Measurements from ENCODE around the gene HOGA1.

The HOGA1 gene

DNA sequence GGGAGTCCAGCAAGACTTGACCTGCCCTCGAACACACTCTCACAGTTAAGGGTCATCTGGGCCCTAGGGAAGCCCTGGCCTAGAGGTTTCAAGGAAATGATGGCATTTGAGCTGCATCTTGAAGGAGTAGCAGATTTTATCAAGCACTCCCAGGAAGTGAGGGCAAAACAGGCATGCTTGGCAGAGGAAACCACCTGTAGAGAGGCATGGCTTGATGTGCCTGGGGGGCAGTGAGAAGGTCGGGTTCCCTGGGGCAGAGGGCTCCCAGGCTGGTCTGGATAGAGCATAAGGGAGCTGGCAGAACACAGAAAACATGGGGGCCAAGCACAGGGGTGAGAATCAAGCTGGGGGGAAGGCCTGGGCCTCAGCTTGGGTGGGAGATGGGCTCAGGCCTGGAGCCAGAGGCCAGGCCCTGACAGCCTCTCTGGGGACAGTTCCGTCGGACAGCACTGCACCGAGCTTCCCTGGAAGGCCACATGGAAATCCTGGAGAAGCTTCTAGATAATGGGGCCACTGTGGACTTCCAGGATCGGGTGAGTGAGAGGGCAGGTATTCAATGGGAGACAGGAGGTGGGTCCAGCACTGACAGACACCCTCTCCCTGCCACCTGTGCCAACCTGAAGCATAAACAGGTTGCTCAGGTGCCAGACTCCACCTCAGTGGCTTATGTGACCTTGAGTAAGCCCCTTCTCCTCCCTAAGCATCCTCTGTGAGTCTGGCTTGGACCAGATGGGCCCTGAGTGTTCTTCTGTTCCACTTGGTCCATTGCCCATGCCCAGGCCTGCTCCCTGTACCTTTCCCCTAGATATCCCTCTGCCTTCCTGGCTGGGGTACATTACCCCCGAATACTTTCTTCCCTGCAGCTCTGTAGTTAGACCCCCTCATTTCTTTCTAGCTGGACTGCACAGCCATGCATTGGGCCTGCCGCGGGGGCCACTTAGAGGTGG is 3.5 kb upstream of the HOGA1 start:
- no peak for DNase-seq

DNA sequence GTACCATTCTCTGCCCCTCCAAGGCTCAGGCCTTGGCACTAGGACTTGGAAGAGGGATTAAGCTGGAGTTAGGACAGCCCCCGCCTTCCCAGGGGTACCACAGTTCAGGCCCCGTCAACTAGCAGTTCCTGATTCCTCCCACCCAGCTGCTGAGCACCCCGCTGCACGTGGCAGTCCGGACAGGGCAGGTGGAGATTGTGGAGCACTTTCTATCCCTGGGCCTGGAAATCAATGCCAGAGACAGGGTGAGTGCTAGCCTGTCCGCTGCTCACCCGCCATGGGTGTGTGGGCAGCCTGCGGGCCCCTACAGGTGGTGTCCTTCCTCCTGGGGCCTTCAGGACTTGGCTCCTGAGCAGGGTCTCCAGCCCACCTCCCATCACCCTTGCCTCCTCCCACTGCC is 2.0 kb upstream of the HOGA1 start:
- DNase-seq, result no peak

DNA sequence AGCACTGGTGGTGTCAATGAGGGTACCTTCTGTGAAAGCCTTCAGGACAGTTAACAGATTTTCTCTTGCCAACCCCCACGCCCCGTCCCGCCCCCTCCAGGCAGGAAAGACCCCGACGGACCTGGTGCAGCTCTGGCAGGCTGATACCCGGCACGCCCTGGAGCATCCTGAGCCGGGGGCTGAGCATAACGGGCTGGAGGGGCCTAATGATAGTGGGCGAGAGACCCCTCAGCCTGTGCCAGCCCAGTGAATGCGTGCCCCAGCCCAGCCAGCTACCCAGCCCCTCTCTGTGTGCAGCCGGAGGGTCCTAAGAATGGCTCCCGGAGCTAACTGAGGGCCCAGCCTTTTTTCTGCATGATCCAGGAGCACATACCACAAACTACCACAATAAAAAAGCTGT is 713 bp upstream of the HOGA1 start:
- no peak for DNase-seq

DNA sequence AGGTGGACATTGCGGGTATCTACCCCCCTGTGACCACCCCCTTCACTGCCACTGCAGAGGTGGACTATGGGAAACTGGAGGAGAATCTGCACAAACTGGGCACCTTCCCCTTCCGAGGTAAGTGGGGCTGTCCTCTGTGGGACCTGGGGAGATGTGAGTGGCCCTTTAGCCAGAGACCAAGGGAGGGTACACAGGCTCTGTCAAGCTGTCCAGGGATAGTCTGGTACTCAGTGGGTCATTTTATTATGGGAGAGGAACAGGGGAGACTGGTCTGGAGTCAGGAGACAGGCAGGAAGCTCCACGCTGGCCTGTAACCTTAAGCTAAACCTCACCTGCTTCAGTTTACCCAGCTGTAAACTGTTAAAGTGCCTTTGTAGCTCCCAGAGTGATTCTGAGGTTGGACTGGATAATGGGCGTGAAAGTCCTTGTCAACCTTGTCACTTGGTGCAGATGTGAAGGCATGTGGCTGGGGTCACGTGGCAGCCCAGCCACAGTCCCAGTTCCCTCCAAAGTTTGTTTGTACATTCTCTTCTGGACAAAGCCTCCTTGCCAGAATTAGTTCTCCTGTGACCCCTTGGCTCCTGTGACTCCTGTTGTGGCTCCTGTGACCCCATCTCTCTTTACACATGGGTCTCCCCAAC is 729 bp downstream of the HOGA1 start:
- DNase-seq, result no peak

DNA sequence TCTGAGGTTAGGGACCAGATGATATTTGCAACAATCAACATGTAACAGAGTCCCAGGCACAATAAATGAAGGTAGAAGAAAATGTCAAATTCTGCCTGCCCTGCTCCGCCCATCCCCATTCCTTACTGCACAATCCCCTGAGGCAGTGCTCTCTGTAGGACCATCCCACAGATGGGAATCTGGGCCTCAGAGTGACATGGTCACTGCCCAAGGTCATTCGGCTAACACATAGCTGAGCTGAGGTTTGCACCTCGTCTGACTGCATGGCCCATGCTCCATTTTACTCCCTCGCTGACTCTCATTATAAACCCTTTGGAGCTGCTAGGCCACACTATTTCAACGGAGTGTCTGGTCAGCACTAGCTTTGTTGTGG is 1.2 kb downstream of the HOGA1 start:
- DNase-seq, result no peak

DNA sequence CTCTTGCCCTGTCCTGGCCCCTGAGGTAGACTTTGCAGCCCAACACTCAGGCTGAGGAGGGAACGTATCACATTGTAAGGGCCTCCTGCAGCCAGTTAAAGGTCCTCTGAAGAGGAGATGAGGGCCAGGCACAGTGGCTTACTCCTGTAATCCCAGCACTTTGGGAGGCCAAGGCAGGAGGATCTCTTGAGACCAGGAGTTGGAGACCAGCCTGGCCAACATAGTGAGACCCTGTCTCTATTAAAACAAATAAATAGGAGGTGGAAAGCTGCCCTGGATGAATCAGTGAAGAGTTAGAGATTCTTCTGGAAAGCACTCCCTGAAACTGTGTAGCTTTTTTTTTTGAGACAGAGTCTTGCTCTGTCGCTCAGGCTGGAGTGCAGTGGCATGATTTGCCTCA is 3.0 kb downstream of the HOGA1 start:
- no peak for DNase-seq

DNA sequence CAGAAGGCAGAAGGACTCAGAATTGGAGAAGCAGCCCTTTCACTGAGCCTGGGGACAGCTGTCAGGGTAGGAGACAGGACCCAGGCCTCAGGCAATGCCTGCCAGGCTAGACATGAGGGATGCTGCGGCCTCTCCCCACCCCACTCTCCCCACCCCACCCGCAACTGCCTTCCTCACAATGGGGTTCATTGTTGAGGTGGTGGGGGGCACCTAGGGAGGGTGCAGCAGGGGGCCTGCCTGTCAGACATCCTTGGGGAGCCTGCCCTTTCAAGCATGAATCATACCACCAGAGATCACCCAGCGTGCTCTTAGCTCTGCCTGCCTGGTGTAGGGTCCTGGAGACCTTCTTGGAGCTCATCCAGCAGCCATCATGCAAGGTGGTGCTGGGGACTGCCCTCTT is 5.3 kb downstream of the HOGA1 start, which contains the start of gene C10orf62:
TSS of gene C10orf62 (plus strand) at position 243 of the 400 bp plus-strand sequence. CDS start 177 bp downstream, outside the sequence.
- no peak for DNase-seq

DNA sequence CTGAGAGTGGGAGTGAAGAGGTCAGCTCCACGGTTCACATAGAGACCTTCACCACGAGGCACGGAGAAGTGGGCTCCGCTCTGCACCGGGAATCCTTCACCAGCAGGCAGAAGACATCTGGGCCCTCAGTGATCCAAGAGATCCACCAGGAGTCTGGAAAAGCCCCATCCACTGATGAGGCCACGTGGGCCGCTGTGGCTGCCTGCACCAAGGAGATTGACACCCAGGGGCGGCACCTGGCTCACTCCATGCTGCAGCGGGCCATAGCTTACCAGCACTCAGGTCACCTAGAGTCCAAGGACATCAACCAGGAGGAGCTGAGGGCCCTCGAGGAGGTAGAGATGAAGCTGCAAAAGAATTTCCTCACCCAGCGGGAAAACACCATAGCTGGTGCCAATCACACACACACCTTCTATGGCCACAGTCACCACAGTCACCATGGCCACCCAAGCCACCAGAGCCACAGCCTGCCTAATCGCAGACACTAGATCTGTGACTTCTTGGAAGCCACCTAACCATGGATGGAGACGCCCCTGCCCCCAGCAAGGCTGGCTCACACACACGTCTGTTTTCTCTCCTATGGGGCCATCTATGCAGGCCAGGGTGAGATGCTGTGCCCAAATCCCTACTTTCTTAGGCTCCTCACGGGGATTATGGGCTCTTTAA is 6.0 kb downstream of the HOGA1 start:
- peak in 2 of 5 experiments; percentile 6 to 64 for DNase-seq

DNA sequence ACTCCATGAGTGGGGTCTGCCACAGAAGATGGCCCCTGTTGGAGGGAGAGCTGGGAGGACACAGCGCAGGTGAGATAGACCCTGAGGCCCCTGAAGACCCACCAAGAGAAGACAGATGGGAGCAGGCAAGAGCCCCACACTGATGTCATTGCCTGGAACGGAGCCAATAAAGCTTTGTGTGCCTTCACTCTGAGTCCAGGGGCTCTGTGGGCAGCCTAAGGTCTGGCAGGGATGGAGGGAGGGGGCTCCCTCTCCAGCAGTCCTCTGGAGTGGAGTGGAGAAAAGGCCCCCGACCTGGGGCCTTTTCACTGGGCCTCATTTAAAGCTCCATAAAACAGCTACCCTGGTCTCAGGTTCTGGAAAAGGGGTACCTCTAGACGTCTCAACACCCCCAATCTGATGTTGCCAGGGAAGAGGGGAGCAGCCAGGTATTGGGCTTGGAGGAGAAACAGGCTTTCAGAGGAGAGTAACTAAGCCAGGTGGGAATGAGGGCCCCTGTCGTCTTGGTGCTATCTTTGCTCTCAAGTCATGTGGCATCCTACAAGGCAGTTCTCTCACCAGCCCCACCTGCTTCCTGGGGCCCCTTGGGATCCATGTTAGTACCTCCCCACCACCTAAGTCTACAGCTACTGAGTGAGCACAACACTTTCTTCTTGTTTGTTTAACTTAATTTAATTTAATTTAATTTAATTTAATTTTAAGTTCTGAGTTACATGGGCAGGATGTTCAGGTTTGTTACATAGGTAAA is 6.7 kb downstream of the HOGA1 start:
- no peak for DNase-seq

DNA sequence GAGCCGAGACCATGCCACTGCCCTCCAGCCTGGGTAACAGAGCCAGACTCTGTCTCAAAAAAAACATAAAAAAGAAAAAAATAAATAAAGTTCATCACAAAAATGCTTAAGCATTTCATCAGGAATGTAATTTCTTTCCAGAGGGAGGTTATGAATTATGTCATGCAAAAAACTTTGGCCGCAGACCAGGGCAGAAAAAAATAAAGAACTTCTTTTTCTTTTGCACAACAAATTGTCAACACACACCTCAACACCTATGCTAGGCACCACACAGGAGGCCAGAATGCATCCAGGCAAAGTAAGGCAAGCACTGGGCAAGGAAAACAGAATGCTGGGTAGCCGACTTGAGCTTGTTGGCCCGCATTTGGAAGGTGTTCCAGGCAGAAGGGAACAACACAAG is 9.2 kb downstream of the HOGA1 start:
- no peak for DNase-seq

DNA sequence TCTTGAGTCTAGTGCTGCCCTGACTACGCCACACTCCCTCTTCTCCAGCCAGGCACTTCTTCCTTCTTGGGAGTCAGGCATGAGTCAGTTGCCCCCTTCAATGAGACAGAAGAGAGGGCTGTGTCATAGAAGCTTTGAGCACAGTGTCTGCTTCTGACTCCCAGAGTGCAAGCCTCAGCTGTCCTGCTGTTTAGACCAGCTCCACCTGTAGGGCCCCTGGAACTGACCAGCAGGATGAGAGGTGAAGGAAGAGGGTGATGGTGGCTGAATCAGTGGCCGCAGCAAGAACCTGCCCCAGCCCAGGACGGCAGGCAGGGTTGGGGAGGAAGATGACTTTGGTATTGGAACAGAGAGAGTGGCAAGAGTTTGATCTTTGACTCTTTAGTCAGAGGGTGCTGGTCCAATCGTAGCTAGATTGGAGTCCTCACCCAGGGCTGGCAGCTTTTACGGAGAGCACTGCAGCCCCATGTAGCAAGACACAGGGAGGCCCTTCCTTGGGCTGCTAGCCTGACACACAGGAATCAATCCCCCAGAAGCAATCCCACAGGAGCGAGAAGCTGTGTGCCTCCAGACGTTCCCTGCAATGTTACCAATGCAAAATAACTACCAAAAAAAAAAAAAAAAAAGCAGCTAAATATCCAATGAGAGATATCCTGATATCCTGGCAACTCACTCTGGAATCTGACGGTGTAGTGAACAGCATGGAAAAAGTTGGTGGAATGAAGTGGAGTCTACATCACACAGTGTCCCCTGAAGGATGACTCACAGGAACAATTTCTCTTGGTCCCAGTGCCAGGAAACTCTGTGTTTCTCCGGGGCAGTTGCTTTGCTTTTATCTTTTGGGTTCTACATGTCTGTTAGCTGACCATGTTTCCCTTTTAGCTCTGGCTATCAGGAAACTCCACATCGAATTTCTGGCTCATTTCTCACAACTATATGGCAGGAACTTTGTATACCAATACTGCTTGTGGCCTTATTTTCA is 12.2 kb downstream of the HOGA1 start:
- no peak for DNase-seq

DNA sequence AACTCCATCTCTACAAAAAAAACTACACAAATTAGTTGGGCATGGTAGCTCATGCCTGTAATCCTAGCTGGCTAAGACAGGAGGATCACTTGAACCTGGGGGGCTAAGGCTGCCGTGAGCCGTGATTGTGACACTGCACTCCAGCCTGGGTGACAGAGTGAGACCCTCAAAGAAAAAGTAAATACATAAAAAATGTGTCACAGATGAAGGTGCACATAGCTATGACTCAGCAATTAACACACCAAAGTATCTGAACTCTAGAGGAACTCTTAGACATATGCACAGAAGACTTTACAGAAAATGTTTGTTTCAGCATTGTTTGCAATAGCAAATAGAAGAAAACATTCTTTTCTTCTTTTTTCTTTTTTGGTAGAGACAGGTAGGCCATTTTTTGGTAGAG is 13.6 kb downstream of the HOGA1 start:
- DNase-seq, result no peak

DNA sequence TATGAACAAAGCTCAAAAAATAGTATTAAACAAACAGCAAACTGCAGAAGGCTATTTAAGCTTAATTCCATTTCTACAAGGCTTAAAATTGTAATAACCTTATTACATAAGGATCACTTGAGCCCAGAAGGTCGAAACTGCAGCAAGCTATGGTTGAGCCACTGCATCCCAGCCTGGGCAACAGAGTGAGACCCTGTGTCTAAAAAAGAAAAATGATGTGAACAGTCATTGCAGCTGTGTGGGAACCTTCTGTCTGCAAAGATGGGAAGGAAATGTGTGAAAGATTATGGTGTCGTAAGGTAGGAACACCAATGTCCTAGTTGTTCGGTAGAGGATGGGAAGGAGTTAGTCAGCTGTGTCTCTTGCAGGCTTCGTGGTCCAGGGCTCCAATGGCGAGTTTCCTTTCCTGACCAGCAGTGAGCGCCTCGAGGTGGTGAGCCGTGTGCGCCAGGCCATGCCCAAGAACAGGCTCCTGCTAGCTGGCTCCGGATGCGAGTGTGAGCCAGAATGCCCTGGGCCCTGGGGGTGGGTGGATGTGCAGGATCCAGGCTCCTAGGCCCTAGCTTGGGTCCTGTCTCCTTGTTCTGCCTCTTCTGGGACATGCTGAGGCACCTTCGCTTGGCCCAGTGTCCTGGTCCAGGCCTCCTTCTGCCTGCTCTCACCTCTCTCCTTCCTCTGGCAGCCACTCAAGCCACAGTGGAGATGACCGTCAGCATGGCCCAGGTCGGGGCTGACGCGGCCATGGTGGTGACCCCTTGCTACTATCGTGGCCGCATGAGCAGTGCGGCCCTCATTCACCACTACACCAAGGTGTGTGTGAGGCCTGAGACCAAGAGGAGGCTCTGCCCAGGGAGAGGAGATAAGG is 14.4 kb downstream of the HOGA1 start:
- no peak for DNase-seq

DNA sequence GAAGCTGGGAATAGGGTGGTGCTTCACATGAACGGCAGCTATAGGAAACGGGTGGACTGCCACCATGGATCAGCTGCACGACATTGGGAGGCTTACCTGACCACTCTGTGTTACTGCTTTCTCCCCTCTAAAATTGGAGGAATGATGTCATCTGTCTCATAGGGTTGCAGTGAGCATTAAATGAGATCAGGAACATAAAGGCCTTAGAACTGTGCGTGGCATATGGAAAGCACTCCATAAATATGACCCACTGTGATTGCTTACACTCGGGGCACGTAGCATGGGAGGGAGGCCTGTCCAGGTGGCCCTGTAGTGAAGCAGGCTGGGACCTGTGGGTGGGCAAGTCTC is 15.1 kb downstream of the HOGA1 start:
- no peak for DNase-seq

DNA sequence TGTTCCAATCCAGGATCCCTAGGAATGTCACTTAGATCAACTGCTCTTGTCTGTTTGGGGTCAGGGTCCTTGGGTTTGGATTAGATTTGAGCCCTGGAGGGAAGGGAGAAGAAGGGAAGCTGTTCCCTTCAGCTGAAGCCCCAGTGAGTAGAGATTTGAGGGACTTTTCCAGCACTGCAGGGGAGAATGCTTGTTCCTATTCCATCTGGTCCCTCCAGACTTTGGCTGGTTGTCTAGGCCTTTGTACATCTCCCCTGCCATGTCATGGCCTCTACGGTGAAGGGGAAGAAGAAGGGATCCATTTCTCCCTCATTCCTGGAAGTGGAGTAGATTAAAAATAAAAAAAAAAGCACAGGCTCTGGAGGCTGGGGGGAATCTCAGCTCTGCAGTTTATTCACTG is 16.4 kb downstream of the HOGA1 start:
- no peak for DNase-seq

DNA sequence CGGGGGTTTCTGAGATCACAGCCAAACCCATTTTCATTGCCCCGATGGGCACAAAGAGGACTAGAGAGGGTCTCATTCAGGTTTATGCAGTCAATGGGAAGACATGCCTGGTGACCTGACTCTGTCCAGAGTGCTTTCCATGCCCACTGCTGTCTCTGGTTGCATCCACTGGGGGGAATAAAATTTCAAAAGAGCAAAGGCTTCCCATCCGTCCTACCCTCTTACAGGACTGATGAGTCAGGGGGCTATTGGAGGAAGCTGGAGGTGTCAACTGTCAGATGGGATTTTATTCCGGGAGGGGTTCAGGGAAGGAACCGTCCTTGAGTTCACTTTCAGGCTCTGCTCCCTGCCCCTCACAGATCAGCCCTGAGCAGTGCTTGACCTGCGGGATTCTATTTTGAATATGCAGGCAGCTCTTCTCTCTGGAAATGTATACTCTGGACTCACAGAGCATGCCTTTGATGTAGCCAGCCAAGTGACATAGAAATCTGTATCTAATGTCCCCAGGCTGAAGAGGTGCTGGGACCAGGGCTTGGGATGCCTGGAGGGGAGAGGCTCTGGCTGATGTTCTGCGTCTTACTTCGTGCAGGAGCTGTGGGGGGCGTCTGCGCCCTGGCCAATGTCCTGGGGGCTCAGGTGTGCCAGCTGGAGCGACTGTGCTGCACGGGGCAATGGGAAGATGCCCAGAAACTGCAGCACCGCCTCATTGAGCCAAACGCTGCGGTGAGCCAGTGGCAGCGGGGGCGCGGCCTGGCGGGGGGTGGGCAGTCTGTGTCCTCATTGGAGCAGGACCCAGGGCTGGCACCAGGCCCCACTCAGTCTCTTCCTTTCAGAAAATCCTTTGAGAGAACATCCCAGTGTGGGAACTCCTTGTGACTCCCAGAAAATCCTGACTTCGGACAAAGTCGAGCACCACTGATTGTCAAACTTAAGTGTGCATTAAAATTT is 17.4 kb downstream of the HOGA1 start:
- no peak for DNase-seq

DNA sequence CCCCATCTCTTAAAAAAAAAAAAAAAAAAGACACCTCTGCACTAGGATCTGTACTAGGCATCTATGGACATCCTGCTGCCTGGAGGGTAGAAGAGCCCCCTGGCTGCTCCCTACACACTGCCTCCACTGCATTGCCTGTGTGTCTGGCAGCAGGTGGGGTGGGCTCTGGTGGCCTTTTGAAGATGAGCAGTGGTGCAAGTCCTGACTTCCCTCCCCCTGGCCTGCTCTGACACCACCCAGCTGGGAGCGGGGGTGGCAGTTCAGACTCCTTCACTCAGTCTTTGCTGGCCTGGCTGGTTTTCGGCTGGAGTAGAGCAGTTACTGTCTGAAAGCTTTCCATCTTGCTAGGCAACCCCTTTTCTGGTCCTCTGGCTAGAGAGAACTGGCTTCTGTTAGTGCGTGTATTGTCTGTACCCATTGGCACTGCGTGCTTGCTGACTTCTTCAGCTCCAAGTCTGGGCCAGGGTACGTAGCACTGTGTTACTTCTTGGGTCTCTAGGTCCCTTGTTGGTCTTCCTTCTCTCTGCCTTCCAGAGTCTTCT is 23.0 kb downstream of the HOGA1 start:
- no peak for DNase-seq

DNA sequence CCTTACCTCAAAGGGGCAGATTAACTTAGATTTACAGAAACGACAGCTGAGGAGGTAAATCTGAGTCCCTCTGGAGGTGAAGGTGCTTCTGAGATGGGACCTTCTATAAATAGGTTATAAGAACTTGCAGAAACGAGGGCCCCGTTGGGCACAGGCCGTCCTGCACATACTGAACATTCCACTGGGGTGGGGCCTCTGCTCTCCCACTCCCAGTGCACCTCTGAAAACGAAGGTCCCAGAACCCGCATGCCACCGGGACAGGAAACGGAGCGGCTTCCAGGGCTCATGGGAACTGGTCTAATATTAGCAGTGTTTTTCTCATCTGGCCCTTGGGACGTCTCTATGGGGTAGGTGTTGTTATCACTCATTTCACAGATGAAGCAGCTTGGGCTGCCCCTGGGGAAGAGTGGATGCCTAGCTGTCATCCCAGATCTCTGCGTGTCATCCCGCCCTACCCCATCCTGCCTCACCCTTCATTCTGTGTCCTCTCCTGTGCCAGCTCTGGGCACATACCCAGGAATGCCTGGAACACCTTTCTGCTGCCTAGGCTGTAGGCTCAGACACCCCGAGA is 24.9 kb downstream of the HOGA1 start:
- DNase-seq, result no peak

DNA sequence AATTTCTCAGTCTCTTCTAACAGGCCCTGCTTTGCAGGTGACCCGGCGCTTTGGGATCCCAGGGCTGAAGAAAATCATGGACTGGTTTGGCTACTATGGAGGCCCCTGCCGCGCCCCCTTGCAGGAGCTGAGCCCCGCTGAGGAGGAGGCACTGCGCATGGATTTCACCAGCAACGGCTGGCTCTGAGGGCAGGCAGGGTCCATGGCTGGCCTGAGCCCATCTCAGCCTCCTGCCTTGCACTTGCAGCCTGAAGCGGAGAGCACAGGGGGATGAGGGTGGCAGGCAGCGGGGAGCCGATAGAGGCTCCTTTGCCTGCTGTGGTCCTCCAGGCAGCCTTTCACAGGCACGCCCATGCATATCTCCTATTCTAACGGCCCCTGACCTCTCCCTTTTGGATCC is 27.3 kb downstream of the HOGA1 start:
- no peak for DNase-seq

All from T-helper 2 cell (primary cell).